Stimulated activated CD4-positive, alpha-beta T cell treated with anti-CD3 and anti-CD28 coated beads, Interleukin-15, amount 100 ng/mL, for 24 hours (primary cell): ENCODE results near the gene LEPROT.
"Not testable (repeated sequence)": the region's sequence is repeated elsewhere in the genome, so short reads cannot be mapped to it uniquely, and the experiment has no call there.

Experiments used
- DNase-seq: peaks from one replicate; pipeline ENCODE4 v3.0.0-alpha.2; 2020

LEPROT gene, protein sequence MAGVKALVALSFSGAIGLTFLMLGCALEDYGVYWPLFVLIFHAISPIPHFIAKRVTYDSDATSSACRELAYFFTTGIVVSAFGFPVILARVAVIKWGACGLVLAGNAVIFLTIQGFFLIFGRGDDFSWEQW

GRCh38 chr1:65420590-65421350, at the start of gene LEPROT, which contains the start of gene LEPR:
Gene LEPROT (plus strand): TSS chr1:65420668. CDS start chr1:65420725, 57 bp downstream.
Gene LEPR (plus strand): TSS chr1:65420668. CDS start chr1:65565566, 144,898 bp downstream.
- DNase-seq = no peak

- no peak for DNase-seq
Measured at GRCh38 chr1:65371544-65371943, 48.9 kb upstream of the LEPROT start.

- DNase-seq = no peak
Measured at GRCh38 chr1:65372557-65372956, 47.9 kb upstream of the LEPROT start.

DNA sequence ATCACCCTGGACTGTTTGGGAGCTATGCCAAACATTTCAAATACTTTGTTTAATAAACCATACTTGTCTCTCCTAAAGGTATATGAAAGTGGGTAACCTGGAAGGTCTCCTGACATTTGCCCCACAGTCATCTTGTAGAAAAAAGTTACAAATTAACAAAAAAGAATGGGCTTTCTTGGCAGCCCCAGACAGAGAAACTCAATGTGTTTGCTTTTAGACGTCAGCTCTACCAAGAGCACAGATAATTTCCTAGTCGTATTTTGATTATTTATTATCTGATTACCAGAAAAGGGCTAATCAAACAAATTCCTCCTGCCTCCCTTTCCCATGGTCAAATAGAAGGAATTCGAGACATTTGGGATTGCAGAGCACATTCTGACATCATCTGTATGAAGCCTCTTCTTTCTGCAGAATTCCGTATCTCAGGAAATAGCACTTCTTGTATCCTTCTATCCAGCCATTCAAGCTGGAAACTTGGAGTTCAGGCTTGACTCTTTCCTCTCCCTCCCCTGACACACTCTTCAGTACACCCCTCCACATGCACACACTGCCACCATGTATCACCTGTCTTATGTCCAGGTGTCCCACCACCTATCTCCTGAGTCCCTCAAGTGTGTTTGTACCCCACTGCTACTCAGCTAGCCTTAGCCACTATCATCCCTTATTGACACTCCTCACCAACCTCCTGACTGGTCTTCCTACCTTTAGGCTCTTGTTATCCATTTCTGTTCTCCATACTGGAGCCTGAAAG, 42.8 kb upstream of the LEPROT start:
- DNase-seq = no peak

GRCh38 chr1:65378247-65378946, 42.1 kb upstream of the LEPROT start:
- no peak for DNase-seq

GRCh38 chr1:65384426-65384825, 36.0 kb upstream of the LEPROT start:
- not testable (repeated sequence) for DNase-seq

- DNase-seq = no peak
Measured at GRCh38 chr1:65386439-65386838, 34.0 kb upstream of the LEPROT start.

GRCh38 chr1:65387821-65388220, 32.6 kb upstream of the LEPROT start:
- DNase-seq = no peak

DNA sequence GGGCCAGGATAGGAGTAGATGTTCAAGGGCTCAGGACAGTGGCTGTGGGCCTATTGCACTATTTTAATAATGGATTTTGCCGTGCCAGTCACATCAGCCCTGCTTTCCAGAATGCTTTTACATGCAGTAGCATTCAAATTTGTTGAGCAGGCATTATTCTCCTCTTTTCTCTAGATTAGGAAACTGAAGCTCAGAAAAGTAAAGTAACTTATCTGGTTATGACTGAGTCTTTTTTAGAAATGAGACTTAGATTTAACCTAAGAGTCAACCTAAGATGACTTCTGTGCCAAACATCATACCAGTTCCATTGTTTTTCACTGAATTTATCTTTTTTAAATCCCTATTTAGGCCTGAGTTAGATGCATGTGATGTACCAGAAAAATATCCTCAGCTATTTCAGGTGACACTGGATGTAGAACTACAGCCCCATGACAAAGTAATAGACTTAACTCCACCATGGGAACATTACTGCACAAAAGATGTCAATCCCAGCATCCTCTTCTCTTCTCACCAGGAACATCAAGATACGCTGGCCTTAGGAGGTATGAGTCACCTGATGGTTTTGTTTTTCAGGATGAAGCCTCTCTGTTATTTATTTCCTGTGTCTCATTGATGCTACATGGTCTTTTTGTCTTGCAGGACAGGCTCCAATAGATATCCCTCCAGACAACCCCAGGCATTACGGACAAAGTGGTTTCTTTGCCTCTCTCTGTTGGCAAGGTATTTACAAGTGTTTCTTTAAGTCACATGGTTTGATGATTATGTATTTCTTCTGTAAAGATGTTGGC, 31.4 kb upstream of the LEPROT start:
- no peak for DNase-seq

GRCh38 chr1:65392497-65392896, 28.0 kb upstream of the LEPROT start:
- no peak for DNase-seq

- peak; percentile 27 for DNase-seq
Measured at GRCh38 chr1:65393347-65393746, 27.1 kb upstream of the LEPROT start.

DNA sequence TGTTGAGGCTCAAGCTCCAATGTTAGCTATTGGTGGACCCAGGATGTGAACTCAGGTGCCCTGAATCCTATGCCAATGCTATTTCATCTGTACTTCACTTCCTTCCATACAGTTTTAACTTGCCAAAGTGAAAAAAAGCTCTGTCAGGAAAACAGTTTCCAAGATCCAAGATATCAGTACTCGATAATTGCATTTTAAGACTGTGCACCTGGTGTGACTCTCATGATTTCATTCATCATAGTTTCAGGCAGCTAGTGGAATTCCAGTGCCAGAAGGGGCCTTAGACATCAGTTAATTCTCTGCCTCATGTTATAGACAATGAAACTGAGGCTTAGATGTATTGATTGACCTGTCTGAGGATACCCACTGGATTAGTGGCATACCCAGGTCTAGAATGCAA, 26.5 kb upstream of the LEPROT start:
- no peak for DNase-seq

DNA sequence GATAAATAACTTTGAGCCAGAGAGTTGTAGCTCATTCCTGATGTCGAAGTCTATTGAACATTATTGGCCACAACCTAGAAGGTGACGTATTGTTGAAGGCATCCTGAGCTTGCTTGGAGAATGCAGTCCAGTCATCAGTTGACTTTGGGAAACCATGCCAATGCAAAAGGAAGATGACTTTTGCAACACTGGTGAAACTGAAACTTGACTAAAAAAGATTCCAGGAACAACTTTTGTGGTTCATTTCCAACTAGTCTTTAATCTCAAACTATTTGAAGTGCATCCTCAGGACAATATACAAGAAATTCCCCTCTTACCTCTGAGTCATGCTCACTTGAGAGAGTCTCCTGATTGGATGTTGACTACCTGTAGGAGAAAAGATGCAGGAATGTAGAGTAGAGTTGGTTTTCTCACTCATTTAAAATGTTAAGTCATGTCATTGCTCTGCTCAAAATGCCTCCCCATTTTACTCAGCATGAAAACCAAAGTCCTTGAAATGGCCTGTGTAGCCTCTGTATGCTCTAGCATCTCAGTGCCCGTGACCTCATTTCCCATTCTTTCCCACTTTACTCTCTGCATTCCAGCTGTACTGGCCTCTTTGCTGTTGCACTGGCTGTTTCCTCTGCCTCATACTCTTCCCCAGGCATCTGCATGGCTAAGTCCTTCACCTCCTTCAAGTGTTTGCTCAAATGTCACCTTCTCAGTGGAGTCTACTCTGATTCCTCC, 24.4 kb upstream of the LEPROT start:
- DNase-seq = no peak

DNA sequence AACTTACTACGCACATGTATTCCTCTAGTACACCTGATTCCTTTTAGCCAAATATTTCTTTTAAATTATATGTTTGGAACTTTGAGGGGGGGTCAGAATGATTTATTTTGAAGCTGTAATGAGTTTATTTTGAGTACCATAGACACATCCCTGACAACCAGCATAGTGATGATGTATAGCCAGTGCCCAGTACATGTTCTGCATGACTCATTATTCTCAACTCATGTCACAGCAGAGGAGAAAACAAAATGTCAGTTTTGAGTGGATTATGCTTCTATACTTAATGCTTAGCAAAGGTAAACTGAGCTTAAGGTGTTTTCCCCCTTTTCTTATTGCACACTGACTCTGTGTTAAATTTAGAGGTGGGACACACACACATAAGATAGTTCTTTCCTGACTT, 22.4 kb upstream of the LEPROT start:
- no peak for DNase-seq

GRCh38 chr1:65399003-65399402, 21.5 kb upstream of the LEPROT start:
- DNase-seq = no peak

- no peak for DNase-seq
Measured at GRCh38 chr1:65401612-65402011, 18.9 kb upstream of the LEPROT start.

DNA sequence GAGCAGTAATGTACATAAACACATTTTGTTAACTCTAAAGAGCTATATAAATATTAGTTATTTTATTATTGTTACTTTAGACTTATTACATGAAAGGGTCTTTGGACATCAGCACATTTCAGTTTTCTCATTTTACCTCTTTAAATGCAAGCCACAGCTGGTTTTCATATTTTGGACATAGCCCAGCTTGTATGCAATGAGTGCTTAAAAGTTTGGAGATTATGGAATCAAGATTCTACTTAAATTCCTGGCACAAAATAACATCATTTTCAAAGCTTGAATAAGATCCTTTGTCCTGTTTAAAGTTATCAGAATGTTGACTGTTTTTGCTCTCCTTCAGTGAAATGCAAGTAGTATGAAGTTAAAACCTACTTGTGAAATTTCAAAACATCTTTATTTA, 15.5 kb upstream of the LEPROT start:
- no peak for DNase-seq

GRCh38 chr1:65407877-65408276, 12.6 kb upstream of the LEPROT start:
- DNase-seq = no peak

DNA sequence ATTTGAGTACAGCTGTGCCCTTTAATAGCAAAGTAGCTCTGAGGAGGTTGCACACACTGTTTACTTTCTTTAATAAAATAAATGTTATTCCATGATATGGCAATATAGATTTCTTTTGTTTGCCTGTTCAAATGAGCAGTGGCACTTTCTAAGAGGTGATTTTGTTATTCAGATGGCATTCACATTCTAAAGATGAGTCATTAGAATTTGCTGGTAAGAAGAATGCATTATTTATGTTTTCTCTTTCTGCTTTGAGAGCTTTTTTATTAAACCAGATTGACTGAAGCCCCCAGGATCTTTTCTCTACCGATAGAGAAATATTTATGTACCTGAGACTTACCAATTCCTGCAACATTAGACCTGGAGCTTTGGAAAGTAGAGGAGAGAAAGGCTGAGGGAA, 11.2 kb upstream of the LEPROT start:
- DNase-seq = no peak

GRCh38 chr1:65409816-65410326, 10.6 kb upstream of the LEPROT start:
- DNase-seq = no peak

DNA sequence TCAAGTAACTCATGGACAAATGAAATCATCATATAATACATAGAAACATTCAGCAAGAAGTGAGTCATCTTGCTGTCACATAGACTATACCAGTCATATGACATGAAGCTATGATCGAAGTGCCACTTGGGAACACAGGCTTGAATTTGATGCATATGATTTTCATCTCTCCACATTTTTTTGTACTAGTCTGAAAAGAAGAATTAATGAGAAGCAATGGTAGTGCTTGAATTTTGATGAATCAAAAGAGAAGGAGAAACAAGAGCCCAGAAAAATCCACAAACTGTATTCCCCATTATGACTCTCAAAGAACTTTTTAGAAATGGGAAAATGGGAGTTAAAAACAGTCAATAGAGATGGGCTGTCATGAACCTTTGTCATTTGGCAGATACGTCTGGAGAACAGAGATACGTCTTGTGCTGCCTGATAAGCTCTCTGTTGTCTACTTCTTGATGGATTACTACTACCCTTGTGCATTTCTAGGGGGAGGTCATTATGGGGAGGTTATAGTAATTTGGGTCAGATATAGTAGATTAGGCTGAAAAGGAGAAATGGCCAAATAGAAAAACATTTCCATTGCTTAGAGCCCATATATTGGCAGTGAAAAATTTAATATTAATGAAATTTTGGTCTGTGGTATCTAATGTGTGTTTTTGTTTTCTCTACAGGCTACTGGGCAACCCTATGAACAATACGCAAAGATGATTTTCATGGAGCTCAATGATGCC, 8.0 kb upstream of the LEPROT start:
- DNase-seq = no peak
